Body of pancreas (tissue), 4 donors: ENCODE measurements around the gene USP16.

Experiments used
- POLR2A ChIP-seq, 3 donors: fragments of 450-650 bp; IDR thresholded peaks; one replicate each; pipeline ENCODE4 v1.6.1; 2016; ENCODE audit warnings: antibody characterized with exemption in 3 of 3, mild to moderate bottlenecking in 2 of 3
- TF ChIP-seq, protein P1 (sequence below), 7 experiments: fragments of 450-650 bp in 4 of 7; fragments of 200-600 bp in 3 of 7; sonication (generic) in 3 of 7; IDR thresholded peaks; one replicate each; pipeline ENCODE4 v1.5.1; 2016 to 2019; ENCODE audit warnings: antibody characterized with exemption in 7 of 7

DNA sequence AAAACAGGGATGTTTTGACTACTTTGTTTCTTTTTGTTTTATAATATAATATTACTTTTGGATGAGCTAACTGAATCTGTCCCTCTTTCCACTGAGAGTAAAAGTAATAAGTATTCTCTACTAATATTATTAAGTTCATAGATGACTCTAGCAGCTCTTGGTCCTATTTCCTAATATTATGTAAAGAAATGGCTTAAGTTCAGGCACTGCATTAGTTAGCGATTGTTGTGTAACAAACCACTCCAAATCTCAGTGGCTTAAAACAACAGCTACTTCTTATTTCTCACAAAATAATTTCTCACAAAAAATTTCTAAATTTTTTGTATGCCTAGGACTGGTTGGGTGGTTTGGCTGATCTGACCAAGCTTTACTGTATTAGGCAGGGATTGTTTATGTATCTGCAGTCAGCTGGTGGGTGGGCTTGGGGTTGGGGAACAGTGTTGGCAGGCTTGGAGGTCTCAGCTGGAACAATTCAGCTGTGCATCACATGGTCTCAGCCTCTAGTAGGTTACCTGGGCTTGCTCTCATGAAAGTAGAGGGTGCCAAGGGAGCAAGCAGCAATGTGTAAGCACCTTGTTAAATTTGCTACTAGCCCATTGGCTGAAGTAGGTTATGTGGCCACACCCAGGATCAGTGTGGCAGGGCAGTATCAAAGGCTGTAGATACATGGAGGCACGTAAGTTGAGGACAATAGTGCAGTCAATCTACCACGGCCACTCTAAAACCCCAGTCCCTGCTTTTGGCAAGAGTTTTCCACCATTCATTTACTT, 57.8 kb downstream of the USP16 start:
- no peak for TF ChIP-seq POLR2A (IDR thresholded peaks at IDR 0.05)
- TF ChIP-seq, protein P1, sequence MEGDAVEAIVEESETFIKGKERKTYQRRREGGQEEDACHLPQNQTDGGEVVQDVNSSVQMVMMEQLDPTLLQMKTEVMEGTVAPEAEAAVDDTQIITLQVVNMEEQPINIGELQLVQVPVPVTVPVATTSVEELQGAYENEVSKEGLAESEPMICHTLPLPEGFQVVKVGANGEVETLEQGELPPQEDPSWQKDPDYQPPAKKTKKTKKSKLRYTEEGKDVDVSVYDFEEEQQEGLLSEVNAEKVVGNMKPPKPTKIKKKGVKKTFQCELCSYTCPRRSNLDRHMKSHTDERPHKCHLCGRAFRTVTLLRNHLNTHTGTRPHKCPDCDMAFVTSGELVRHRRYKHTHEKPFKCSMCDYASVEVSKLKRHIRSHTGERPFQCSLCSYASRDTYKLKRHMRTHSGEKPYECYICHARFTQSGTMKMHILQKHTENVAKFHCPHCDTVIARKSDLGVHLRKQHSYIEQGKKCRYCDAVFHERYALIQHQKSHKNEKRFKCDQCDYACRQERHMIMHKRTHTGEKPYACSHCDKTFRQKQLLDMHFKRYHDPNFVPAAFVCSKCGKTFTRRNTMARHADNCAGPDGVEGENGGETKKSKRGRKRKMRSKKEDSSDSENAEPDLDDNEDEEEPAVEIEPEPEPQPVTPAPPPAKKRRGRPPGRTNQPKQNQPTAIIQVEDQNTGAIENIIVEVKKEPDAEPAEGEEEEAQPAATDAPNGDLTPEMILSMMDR (IDR thresholded peaks at IDR 0.05), result no peak
